ENCODE measurements around the gene AGRN. TPM values are rescaled to one million over a fixed set of nuclear protein-coding genes. Genes with fewer than 3 reads are reported as not detected.

AGRN gene
- total RNA-seq, 1 donor from 2014 or later: 41.0 TPM

DNA sequence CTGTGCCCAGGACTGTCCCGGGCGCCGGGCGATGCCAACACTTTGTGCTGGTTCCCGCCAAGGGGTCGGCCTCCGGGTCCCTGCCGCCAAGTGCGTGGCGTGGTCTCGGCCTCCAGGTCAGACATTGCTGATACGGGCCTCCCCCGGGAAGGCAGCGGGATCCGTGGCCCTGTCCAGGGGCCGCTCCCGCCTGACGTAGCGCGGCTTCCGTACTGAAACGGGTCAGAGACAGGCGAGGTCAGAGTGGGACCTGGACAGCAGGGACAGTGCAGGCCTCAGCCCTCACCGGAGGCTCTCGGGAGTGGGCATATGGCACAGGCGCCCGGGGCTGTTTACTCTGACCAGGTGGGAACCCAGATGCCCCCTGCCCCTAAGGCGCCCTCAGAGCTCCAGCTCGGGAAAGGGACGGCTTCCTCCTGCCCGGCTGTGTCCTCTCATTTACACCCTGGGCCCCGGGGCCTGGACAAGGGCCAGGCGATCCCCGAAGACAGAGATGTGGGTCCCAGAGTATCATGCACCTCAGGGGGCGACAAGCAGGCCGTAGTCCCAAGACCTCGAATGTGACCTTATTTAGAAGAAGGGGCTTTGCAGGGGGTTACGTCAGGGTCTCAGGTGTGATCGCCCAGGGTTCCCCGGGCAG lies 63.0 kb downstream of the AGRN start:
- no peak for ATAC-seq

DNA sequence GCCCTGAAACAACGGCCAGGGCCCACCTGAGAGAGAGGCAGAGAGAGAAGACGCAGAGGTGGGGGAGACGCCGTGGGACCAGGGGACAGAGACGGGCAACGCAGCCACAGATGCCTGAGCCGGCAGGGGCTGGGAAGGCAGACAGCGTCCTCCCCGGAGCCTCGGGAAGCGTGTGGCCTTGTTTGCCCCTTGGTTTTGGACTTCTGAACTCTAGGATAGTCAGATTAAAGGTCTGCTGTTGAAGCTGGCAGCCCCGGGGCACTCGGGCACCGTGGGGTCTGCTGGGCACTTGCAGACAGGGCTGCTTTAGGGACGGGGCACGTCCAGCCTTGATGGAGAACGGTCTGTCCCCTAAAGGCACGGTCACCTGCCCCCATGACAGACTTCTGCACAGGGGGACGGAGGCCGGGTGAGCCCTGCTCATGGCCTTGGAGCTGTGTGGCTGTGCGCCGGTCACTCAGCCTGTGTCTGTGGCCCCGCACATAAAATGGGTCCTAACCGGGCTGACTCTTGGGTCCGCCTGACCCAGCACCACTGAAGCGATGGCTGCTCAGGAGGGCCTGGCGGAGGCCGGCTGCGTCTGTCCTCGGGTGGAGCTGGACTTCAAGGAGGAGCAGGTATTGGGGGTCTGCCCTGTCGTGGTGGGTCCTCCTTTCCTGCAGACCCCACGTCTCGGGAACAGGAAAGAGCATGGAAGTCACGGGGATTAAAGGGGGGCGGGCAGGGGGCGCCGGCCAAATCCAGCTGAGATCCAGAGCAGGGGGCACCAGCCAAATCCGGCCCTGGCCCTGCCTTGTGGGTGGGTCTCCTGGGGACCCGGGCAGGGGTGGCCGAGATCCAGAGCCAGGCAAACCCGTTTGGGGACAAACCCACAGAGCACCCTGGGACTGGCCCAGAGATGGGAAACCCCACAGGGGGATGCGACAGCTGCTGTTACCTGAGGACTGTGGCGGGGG lies 63.8 kb downstream of the AGRN start:
- ATAC-seq: no peak

DNA sequence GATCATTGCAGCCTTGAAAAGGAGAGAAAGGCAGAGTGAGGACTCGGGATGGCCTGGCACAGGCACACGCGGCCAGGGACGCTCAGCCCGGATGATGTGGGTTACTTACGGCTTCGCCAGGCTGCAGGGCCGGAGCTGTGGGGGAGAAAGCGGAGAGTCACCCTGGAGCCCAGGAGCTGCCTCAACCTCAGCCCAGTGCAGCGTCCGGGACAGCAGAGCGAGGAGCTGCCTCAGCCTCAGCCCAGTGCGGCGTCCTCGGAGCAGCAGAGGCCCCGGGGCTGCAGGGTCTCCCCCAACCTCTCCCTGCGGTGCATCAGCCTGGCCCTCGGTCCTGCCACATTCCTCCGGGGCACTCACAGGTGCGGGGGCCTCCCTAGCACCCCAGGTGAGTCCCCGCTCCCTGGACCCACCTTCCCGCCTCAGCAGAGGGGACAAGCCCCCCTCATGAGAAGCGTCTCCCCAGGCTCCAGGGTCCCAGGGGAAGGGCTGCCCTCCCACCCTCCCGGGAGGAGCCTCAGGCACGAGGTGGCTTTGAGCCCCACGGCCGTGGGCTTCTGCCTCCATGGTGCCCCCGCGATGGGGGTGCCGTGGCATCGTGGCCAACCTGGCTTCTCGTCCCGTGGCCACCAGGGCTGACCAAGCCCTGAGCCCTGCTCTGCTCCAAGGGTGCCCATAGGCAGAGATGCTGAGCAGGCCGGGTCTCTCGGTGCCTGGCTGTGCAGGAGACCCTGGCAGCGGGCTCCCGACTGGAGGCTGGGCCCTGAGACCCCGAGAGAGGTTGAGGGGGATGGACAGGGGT lies 64.7 kb downstream of the AGRN start:
- no peak for ATAC-seq

DNA sequence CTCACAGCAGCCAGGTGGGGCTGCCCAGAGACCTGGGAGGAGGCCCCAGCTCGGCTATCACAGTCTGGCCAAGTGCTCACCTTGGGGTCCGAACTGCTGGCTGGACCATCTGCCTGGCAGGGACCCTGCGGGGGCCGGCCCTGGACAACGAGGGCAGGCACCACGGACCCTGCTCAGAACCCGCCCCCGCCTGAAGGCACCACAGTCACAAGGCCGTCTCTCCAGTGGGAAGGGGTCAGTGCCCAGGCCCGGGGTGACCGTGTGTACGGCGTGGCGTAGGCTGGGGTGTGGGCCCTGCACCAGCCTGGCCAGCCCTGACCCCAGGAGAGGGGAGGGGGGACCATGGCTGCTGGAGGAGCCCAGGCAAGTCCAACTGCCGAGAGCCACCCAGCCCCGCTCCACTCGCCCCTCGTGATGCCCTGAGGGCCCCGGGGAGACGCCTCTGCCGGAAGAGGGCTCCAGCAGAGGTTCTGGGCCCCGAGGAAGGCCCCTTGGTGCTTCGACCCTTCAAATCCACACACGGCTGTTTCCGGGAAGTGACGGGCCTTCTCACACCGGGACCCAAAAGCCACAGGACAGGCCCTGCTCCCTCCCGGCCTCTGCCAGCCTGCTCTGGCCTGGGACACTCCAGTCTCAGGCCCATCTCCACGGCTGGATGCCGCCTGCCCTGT lies 65.4 kb downstream of the AGRN start:
- ATAC-seq: no peak

DNA sequence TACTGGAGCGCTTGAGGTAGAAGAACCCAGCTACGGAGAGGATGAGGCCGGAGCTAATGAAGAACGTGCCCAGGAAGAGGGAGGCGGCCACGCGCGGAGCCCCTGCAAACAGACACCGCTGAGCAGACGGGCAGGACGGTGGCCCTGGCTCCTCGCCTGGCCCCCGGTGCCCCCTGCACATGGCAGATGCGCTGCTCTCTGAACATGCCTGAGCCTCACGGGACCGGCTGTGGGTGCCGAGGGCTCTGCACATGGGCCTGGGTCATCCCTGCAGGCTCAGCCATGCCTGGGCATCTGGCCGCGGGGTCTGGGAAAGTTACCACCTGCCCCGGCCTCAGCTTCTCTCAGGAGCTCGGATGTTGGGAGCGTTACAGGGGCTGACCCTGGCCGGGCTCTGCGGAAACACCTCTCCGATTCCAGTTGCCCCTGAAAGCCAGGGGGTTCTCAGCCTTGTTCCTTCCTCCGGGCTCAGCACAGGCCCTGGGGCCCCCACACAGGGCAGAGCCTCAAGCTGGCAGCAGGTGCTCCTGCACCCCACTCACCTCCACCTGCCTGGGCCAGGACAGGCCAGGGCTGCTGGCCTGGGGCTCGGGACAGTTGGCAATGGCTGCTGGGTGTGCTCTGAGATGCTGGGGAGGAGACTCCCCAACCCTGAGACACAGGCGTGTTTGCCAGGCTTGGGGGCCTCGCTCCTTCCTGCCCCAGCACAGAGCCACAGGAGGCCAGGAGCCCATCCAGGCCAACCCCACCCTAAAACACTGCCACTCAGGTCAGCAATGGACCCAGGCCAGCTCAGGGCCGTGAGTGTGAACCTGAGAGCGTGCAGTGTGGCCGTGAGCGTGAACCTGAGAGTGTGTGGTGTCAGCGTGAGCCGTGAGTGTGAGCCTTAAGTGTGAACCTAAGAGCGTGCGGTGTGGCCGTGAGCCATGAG lies 66.3 kb downstream of the AGRN start:
- ATAC-seq: no peak

DNA sequence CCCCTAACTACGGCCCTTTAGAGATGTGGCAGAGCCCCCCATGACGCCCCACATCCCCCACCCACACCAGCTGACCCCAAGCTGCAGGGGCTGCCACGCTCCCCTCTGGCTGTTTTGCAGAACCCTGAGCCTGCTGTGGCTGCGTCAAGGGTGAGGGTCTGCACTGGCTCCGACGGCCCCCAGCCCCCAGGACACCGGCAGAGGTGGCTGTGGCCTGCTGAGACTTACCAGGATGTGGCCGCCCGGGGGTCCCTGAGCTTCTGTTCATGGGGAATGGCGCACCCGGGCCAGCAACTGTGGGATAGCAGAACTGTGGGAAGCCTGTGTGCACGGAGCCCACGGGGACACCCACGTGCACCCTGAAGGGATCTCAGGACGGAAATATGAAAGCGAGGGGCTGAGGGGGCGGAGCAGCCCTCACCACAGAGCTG lies 67.0 kb downstream of the AGRN start:
- no peak for ATAC-seq

DNA sequence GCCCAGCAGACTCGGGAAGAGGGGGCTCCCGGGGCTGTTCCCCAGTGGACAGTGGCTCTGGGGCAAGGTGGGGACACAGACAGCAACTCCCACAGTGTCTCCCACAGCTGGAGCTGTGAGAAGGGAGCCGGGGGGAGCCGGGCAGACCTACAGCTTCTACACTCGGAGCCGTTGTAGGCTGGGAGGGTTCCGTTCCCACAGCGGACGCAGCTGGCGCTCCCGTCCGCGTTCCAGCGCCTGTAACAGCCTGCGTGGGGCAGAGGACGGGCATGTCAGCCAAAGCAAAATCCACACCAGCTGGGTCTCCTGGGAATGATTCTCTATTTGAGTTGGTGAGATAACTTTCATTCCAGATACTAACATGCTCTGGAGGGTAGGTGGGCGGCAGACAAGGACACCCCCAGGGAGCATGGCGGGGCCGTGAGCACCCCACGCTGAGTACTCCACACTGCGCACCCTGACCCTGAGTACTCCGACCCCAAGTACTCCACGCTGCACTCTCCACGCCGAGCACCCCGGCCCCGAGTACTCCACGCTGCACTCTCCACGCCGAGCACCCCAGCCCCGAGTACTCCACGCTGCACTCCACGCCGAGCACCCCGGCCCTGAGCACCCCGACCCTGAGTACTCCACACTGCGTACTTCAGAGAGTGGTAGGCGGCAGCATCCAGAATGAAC lies 67.6 kb downstream of the AGRN start:
- no peak for ATAC-seq

DNA sequence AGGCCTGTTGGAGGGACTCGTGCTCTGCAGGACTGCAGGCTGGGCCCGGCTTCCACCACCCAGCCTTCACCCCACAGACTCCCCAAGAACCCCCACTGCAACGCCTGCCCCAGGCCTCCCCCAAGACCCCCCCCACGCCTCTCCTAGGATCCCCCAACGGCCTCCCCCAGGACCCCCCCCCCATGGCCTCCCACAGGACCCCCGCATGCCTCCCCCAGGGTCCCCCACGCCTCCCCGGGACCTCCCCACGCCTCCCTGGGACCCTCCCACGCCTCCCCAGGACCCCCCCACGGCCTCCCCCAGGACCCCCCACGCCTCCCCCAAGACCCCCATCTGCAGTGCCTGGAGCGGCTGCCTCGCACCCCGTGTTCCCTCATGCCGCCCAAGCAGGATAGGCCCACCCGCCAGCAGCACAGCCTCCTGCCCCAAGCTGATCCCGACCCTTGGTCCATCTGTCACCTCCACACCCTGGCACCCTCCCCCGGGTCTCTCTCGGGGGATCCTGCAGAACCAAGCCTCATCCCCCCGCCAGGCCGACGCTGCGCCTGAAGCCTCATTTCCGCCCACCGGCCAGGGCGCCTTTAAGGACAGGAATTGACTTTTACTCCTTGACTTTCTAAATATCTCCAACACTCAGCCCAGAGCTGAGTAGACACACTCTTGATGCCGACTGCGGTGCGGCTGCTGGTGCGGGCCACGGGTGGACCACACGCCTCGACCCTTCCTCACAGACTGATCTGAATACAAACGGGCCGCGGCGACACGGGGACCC lies 68.3 kb downstream of the AGRN start:
- ATAC-seq: no peak

DNA sequence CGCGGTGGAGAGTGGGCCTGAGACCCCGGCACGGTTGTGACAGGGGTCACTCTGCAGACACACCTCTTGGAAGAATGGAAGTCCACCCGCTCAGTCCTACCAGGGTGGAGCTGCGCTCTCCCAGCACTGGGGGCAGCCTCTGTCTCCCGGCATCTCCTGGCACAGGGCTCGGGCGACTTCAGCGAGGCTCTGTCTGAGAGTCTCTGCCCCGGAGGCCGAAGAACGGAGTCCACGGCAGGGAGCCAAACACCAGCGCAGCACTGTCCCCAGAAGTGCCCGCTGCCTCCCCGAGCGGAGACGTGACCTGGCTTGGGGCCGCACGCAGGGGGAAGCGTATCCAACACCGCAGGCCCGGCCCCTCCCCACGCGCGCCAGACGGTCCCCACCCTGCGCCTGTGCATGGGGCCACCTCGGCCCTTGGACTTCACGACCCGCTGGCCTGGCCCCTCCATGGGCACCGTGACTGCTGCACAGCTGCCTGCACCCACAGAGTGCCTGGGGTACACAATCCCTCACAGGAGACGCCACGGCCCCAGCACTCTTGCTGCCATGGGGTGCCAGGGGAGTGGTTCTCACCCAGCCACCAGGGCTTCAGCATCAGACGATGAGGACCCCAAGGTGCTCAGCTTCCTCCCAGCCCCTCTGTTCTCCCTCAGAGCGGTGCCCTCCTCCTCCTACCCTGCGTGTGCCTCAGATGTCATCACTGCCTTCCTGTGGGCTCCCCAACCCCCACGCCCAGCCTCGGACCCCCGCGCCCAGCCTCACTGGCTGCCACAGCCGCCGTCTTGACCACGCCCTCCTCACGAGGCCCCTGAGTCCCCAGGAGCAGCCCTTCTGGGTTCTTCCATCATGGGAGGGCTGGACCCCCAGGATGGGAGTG lies 69.1 kb downstream of the AGRN start:
- no peak for ATAC-seq

DNA sequence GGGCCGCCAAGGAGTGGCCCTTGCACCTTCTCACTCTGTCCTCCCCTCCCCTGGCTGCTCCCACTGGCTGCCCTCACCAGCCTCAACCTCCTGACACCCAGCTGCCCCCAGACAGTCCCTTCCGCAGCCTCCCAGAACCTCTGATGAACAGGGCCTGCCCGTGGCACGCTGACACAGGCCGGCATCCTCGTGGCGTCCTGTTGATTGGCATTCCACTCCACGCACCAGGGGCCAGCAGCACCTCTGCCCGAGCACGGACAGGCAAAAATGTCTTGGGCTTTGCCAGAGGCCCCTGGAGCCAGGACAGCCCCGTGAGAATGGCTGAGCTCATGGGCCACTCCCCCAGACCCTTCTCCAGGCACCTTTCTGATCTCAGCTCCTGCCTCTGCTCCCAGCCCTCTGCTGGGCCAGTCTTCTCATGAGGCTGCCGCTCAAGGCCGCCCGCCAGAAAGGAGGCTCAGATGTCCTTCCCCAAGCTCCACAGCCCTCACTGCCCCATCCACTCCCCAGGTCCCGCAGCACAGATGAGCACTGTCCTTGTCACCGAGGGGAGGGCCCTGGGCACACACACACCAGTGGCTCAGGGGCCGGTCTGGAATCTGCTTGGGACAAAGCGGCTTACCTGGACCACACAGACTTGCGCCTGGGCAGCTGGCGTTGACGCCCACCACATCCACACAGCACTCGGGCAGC lies 70.0 kb downstream of the AGRN start:
- ATAC-seq: no peak

DNA sequence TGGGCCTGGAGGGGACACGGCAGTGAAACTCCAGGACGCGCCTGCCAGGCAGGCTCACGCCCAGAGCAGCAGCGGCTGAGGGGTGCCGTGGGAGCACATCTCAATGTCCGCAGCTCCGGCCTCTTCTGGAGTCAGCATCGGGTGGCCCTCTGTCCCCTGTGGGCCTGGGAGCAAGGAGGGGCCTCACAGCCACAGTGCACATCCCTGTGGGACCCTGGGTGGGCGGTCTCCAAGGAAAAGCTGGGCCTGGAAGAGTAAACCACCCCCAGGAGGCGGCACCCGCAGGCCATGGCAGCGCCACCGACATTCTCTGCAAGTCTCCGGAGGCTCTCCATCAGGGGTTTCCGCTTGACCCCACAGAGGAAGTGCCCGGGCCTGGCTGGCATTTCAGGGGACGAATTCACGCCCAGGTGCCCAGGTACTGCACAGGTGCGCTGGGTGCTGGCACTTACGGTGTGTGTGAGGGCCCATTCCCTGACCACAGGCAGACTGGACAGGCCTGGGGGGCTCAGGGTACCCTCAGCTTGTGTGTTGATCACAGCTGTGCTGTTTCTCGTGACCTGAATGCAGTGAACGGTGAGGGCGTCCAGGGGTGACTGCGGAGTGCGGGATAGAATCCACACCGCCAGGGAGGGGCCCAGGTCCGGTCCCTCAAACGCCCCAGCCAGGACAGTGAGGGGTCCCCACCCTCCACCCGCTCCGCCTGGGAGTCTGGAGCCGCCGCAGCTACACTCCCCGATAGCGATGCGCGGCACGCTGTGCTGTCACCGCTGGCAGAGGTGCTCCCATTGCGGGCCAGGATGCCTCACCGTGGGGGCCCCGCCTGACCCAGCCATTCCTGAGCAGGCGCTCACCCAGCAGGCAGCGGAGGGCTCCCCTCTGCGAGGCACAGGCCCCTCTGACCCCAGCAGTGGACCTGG lies 70.8 kb downstream of the AGRN start:
- ATAC-seq: no peak

DNA sequence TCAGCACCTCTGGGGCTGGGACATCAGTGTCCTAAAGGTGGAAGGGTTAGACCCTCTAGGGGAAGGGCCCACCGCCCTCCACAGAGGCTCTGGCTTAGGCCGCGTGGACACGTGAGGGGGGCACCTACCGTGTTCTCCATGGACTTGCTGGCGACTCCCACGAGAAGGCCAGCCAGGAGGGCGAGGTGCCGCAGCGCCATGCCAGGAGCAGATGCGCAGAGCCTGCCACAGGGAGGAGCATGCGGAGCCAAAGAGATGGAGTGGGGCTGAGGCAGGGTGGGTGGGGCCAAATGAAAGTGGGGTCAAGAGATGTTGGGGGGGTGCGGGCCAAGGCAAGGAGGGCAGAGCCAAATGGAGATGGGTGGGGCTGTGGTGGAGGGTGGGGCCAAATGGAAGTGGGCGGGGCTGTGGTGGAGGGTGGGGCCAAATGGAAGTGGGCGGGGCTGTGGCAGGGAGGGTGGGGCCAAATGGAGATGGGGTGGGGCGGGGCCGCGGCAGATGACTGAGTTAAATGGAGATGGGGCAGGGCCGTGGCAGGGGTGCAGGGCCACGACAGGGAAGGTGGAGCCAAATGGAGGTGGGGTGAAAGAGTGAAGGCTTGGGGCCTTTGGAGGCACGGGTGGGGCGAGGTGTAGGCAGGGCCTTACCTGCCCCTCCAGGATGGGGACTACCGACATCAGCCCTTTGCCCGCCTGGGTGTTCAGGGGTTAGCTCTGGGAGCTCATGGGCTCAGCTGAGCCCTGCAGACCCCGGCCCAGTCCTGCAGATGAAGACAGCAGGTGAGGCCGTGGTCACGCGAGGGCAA lies 71.6 kb downstream of the AGRN start:
- ATAC-seq: peak; percentile 10

DNA sequence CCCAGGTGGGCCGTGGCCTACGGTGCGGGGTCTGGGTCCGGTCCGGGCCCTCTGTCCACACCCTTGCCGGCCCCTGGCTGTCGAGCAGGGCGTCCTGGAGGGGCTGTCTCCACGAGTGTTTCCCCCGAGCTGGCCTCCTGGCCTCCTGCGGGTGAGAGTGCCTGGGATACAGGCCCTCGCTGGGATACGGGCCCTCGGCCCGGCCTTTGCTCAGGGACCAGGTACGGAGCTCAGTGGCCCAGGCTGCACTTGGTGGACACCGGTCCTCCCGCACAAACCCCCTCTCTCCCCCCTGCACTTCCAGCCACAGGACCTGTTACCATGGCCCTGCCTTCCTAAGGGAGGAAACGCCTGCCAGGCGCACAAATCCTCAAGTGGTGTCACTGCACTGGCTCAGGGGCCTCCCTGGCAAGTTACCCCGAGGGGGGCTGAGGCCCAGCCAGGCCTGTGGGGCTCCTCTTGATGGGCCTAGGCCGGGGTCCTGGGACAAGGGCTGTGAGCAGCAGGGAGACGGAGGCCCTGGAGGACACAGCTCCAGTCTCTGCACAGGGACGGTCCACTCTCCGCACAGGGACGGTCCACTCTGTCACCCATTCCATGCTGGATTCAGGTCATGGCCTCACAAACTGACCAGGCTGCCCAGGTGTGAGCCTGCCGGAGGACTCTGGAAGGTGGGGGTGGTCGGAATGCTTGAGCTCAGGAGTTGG lies 72.4 kb downstream of the AGRN start:
- ATAC-seq: no peak

DNA sequence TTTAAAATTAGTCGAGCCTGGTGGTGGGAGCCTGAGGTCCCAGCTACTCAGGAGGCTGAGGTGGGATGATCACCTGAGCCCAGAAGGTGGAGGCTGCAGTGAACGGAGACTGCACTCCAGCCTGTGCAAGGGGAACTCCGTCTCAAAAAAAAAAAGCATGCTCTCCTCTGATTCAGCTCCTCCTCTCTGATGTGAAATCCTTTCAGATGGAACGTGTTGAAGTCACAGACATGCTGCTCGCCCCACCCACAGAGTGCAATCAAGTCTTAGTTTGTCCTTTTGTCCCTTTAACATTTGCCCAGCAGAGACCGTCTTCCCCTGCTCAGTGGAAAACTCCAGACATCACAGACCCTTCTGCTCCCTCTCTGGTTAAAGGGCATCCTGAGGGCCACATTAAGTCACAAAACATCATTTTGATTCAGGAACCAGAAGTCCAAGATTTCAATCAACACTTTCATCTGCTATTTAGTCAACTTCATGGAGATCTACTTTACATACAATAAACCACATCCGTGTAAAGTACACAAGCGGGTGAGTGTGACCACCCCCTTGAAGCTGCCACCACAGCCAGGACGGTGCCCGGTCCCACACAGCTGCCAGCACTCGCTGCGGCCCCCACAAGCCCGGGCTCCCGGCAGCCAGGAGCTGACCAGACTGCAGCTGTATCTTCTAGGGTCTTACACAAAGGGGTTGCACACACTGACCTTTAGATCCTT lies 73.1 kb downstream of the AGRN start:
- ATAC-seq: no peak

DNA sequence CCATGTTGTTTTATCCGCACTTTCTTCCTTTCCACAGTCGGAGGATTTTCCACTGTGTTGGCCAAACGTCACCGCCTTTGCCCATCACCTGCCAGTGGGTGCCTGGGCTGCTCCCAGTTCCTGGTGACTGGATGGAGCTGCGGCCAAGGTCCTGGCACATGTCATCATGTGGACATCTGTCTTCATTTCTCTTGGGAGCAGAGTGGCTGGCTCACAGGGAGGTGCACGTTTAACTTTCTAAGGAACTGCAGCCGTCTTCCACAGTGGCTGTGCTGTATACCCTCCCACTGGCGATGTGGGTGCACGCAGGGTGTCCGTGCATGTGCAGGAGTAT lies 73.7 kb downstream of the AGRN start:
- no peak for ATAC-seq

Measured in esophagus mucosa (tissue), 1 donor.